PC-3 (cell line): ENCODE measurements around the gene MRM3. TPM values are rescaled to one million over a fixed set of nuclear protein-coding genes. Genes with fewer than 3 reads are reported as not detected.

Experiments
- ATAC-seq: fragments of 200-7000 bp; cut with Tn5 transposase; 2 replicates; pipeline ENCODE4 v1.9.1; 2020; ENCODE audit warnings: mild to moderate bottlenecking, moderate library complexity
- BruUV-seq: library from RNA; stranded (reverse); fragments of 400-500 nt; replicated peaks from 2 replicates; lab custom pipeline; 2021; lab: Mats Ljungman, UMichigan
- CTCF ChIA-PET: fragments of 300-600 bp; sonication (Branson Sonifier 250); formaldehyde crosslinking; loops from one replicate; lab custom pipeline; 2022; ENCODE audit warnings: antibody characterized with exemption; lab: Charles Lee
- POLR2A ChIA-PET: fragments of 300-600 bp; sonication (Branson Sonifier 250); formaldehyde crosslinking; loops from one replicate; lab custom pipeline; 2022; ENCODE audit warnings: antibody characterized with exemption; ENCODE audit not compliant: unreplicated experiment; lab: Charles Lee
- DNase-seq: peaks from one replicate; pipeline ENCODE4 v3.0.0-alpha.2; 2015
- H2AFZ ChIP-seq: fragments of 300-600 bp; sonication (generic); 2 replicates; pipeline ENCODE4 v1.6.0; 2016; ENCODE audit warnings: antibody characterized with exemption, low read length
- H3F3A ChIP-seq: fragments of 300-600 bp; sonication (generic); one replicate; pipeline ENCODE4 v1.6.0; 2017; ENCODE audit warnings: antibody characterized with exemption, low read length, control low read depth, mild to moderate bottlenecking; ENCODE audit not compliant: unreplicated experiment
- H3K27ac ChIP-seq: fragments of 300-600 bp; sonication (generic); 2 replicates; pipeline ENCODE4 v1.5.1; 2016; ENCODE audit warnings: mild to moderate bottlenecking, low read length
- H3K27me3 ChIP-seq: fragments of 300-600 bp; sonication (generic); 2 replicates; pipeline ENCODE4 v1.6.1; 2016; ENCODE audit warnings: low read length, mixed read lengths
- H3K36me3 ChIP-seq: fragments of 300-600 bp; sonication (generic); 2 replicates; pipeline ENCODE4 v1.6.1; 2016; ENCODE audit warnings: low read depth, mixed run types, low read length, mixed read lengths
- H3K4me1 ChIP-seq: fragments of 300-600 bp; sonication (generic); 2 replicates; pipeline ENCODE4 v1.5.1; 2016; ENCODE audit warnings: low read length; ENCODE audit not compliant: insufficient read depth
- H3K4me2 ChIP-seq: fragments of 300-600 bp; sonication (generic); 2 replicates; pipeline ENCODE4 v1.6.0; 2016; ENCODE audit warnings: low read length
- H3K4me3 ChIP-seq: fragments of 300-600 bp; sonication (generic); 2 replicates; pipeline ENCODE4 v1.5.1; 2016; ENCODE audit warnings: mild to moderate bottlenecking, low read length, mixed read lengths
- H3K79me2 ChIP-seq: fragments of 300-600 bp; sonication (generic); 2 replicates; pipeline ENCODE4 v1.6.1; 2017; ENCODE audit warnings: low read length, mixed read lengths
- H3K9ac ChIP-seq: fragments of 300-600 bp; sonication (generic); 2 replicates; pipeline ENCODE4 v1.6.0; 2016; ENCODE audit warnings: mild to moderate bottlenecking, low read length
- H3K9me2 ChIP-seq: fragments of 300-600 bp; sonication (generic); replicated peaks from 2 replicates; pipeline ENCODE4 v1.6.1; 2016; ENCODE audit warnings: mixed run types, low read length, mixed read lengths
- H3K9me3 ChIP-seq: fragments of 300-600 bp; sonication (generic); 2 replicates; pipeline ENCODE4 v1.6.1; 2016; ENCODE audit warnings: low read length, mixed read lengths
- H4K20me1 ChIP-seq: fragments of 300-600 bp; sonication (generic); 2 replicates; pipeline ENCODE4 v1.6.1; 2016; ENCODE audit warnings: low read length, mixed read lengths
- CTCF ChIP-seq: fragments of 300-600 bp; sonication (generic); conservative IDR thresholded peaks from 2 replicates; pipeline ENCODE4 v1.5.1; 2017; ENCODE audit warnings: antibody characterized with exemption, low read depth, mild to moderate bottlenecking, low read length
- EZH2 ChIP-seq: fragments of 300-600 bp; sonication (generic); IDR thresholded peaks from one replicate; pipeline ENCODE4 v1.6.1; 2017; ENCODE audit warnings: antibody characterized with exemption, mild to moderate bottlenecking, low read length; ENCODE audit not compliant: unreplicated experiment
- EZH2phosphoT487 ChIP-seq: fragments of 300-600 bp; sonication (generic); IDR thresholded peaks from 2 replicates; pipeline ENCODE4 v1.6.1; 2018; ENCODE audit warnings: mild to moderate bottlenecking, antibody characterized with exemption, low read length, borderline replicate concordance
- intact Hi-C: fragments of 100-400 bp; cut with micrococcal nuclease; formaldehyde crosslinking; loops from 2 replicates; pipeline ENCODE4 v1.9.0; 2023
- total RNA-seq: library from RNA; depleted of rRNA; stranded (reverse); fragments of >200 nt; gene quantifications from 2 replicates; pipeline ENCODE4 v1.2.3, GENCODE V29; 2014

Gene MRM3
- total RNA-seq, 1 experiment from 2014 or later, result 40.4 TPM

- TF ChIP-seq EZH2phosphoT487 (no peak), CTCF (no peak), EZH2 (no peak)
- Histone ChIP-seq H3K36me3 (no peaks in the 10 kb centered on the region), H3K9me2 (no peaks in the 10 kb centered on the region), H3K79me2 (no peaks in the 10 kb centered on the region), H4K20me1 (no peaks in the 10 kb centered on the region), H3K9me3 (no peaks in the 10 kb centered on the region), H2AFZ (no peak overlapping the region), H3F3A (no peaks in the 10 kb centered on the region), H3K9ac (no peak overlapping the region), H3K27me3 (no peaks in the 10 kb centered on the region), H3K4me1 (no peaks in the 10 kb centered on the region), H3K27ac (no peak overlapping the region), H3K4me3 (no peak overlapping the region), H3K4me2 (no peak overlapping the region)
- ChIA-PET CTCF (no interaction called here), POLR2A (interaction anchor here (0.6 kb wide), 2 partner anchors 81 to 149 kb away, joined by 4 to 7 read pairs; no protein-coding TSS in a partner anchor)
- ATAC-seq, result no peak
- DNase-seq, result no peak
- intact Hi-C loops, result no loop called here
- BruUV-seq, result no TSS peak
These were observed 37.1 kb downstream of the MRM3 start for GRCh38 chr17:819251-819650.

DNA sequence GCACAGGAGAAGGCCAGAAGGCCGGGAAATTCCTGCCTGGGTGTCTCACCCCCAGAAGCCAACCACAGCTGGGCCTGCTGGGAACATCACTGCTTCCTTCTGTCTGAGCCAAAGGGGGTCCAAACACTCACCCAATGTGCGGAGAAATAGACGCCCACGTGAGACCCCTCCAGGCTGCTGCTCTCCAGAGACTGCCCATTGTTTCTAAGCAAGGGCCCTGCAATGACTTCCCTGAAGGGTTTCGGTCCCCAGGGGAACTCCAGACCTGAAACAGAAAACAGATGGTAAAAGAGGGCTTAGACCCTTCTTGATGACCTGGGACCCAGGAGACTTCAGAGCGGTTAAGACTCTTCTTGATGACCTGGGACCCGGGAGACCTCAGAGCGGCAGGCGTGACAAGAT is 41.3 kb downstream of the MRM3 start:
- Histone ChIP-seq H3K4me2 (no peak overlapping the region), H3K27ac (no peak overlapping the region), H3K27me3 (no peaks in the 10 kb centered on the region), H3K9ac (no peak overlapping the region), H2AFZ (no peak overlapping the region), H3K36me3 (no peaks in the 10 kb centered on the region), H3K4me3 (no peak overlapping the region), H3K9me2 (no peaks in the 10 kb centered on the region), H3F3A (no peaks in the 10 kb centered on the region), H3K9me3 (no peaks in the 10 kb centered on the region), H3K79me2 (no peaks in the 10 kb centered on the region), H4K20me1 (no peaks in the 10 kb centered on the region), H3K4me1 (no peaks in the 10 kb centered on the region)
- BruUV-seq, result no TSS peak
- no peak for ATAC-seq
- no peak for TF ChIP-seq EZH2phosphoT487
- no peak for TF ChIP-seq CTCF
- ChIA-PET CTCF (no interaction called here), POLR2A (no interaction called here)
- intact Hi-C loops, result no loop called here
- no peak for DNase-seq

DNA sequence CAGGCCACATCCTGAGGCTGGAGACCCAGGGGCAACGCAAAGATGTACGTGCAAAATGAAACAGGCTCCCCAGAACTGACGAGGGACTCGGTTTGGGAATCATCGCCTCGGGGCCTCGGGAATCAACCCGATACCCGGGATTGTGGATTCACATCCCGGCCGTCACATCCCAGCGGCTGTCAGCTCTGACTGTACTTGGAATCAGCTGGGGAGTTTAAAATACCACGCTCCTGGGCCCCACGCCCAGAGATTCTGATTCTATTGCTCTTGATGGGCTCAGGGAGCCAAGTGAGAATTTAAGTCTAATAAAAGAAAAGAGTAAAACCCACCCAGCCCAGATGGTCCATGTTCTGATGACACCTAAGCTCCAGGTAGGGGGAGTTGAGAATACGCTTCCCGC is 42.2 kb downstream of the MRM3 start:
- no TSS peak for BruUV-seq
- CTCF ChIA-PET, result no interaction called here
- Histone ChIP-seq H3K4me2 (no peak overlapping the region), H3K4me1 (no peaks in the 10 kb centered on the region), H3F3A (no peaks in the 10 kb centered on the region), H4K20me1 (no peaks in the 10 kb centered on the region), H3K79me2 (no peaks in the 10 kb centered on the region), H2AFZ (no peak overlapping the region), H3K4me3 (no peak overlapping the region), H3K9me3 (no peaks in the 10 kb centered on the region), H3K9me2 (no peaks in the 10 kb centered on the region), H3K9ac (no peak overlapping the region), H3K27me3 (no peaks in the 10 kb centered on the region), H3K36me3 (no peaks in the 10 kb centered on the region), H3K27ac (no peak overlapping the region)
- POLR2A ChIA-PET, result no interaction called here
- no peak for TF ChIP-seq CTCF
- TF ChIP-seq EZH2phosphoT487, result no peak
- TF ChIP-seq EZH2, result no peak
- DNase-seq (no peak), ATAC-seq (no peak)
- intact Hi-C loops, result no loop called here
